ENCODE measurements around the gene HOXB3. TPM values are rescaled to one million over a fixed set of nuclear protein-coding genes. Genes with fewer than 3 reads are reported as not detected.

Gene HOXB3
- polyA plus RNA-seq, 1 donor (not counting 4 experiments of a cell fraction or from before 2014, with no cell fraction given): 1.1 TPM

GRCh38 chr17:48500435-48501426, 89.3 kb downstream of the HOXB3 start:
- H3K4me3 ChIP-seq (ENCODE audit: control insufficient read depth in 2 of 3, extremely low read depth in 1 of 3, insufficient read depth in 2 of 3, low read depth in 1 of 3, low read length in 3 of 3): no peak overlapping the region
- peaks cover 25% of the 10 kb centered on the region for H3K4me1 ChIP-seq (ENCODE audit: control insufficient read depth, extremely low read depth, insufficient read depth, low read length)
- H3K27ac ChIP-seq (ENCODE audit: control insufficient read depth, insufficient read depth, low read length): no peak overlapping the region
- H3K9me3 ChIP-seq (ENCODE audit: control insufficient read depth, low read depth, low read length): no peaks in the 10 kb centered on the region
- no peaks in the 10 kb centered on the region for H4K20me1 ChIP-seq (ENCODE audit: control insufficient read depth, extremely low read depth, insufficient read depth, low read length)
- H3K36me3 ChIP-seq (ENCODE audit: control insufficient read depth in 2 of 2, extremely low read depth in 1 of 2, insufficient read depth in 2 of 2, low read length in 2 of 2): no peaks in the 10 kb centered on the region
- H2AFZ ChIP-seq (ENCODE audit: control insufficient read depth, low read length): no peak overlapping the region
- dilution Hi-C loops (cut with MboI; ENCODE audit: extremely low pct_ligation_motif_present, low sequenced_read_pairs): no loop called here
- no peak overlapping the region for H3K9ac ChIP-seq (ENCODE audit: control insufficient read depth, extremely low read depth, insufficient read depth, low read length)
- TF ChIP-seq, protein P1, sequence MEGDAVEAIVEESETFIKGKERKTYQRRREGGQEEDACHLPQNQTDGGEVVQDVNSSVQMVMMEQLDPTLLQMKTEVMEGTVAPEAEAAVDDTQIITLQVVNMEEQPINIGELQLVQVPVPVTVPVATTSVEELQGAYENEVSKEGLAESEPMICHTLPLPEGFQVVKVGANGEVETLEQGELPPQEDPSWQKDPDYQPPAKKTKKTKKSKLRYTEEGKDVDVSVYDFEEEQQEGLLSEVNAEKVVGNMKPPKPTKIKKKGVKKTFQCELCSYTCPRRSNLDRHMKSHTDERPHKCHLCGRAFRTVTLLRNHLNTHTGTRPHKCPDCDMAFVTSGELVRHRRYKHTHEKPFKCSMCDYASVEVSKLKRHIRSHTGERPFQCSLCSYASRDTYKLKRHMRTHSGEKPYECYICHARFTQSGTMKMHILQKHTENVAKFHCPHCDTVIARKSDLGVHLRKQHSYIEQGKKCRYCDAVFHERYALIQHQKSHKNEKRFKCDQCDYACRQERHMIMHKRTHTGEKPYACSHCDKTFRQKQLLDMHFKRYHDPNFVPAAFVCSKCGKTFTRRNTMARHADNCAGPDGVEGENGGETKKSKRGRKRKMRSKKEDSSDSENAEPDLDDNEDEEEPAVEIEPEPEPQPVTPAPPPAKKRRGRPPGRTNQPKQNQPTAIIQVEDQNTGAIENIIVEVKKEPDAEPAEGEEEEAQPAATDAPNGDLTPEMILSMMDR (optimal IDR thresholded peaks at IDR 0.05 in 1 of 3, IDR thresholded peaks at IDR 0.05 in 1 of 3, conservative IDR thresholded peaks at IDR 0.05 in 1 of 3; ENCODE audit: extremely low read depth in 1 of 3, insufficient read depth in 2 of 3, low read length in 3 of 3): no peak
- no peak for TF ChIP-seq EZH2 (IDR thresholded peaks at IDR 0.05; ENCODE audit: low read length)
- no peaks in the 10 kb centered on the region for H3K9me1 ChIP-seq (ENCODE audit: control insufficient read depth, extremely low read depth, insufficient read depth, low read length)
- no peak overlapping the region for H3K4me2 ChIP-seq (ENCODE audit: control insufficient read depth, extremely low read depth, insufficient read depth, low read depth, low read length)
- H3K27me3 ChIP-seq (ENCODE audit: control insufficient read depth, extremely low read depth, insufficient read depth, low read length): no peaks in the 10 kb centered on the region
- no peaks in the 10 kb centered on the region for H3K79me2 ChIP-seq (ENCODE audit: control insufficient read depth, insufficient read depth, low read length)
- DNase-seq (ENCODE audit: low read depth, low spot score): no peak
- no peak for FAIRE-seq

- peak; percentile 51 for FAIRE-seq
- H3K4me2 ChIP-seq (ENCODE audit: control insufficient read depth, extremely low read depth, insufficient read depth, low read depth, low read length): no peak overlapping the region
Observed at GRCh38 chr17:48499735-48500434, 90.2 kb downstream of the HOXB3 start.

More at GRCh38 chr17:48499735-48500434, 90.2 kb downstream of the HOXB3 start:
- Histone ChIP-seq H3K36me3 (ENCODE audit: control insufficient read depth in 2 of 2, extremely low read depth in 1 of 2, insufficient read depth in 2 of 2, low read length in 2 of 2) (no peaks in the 10 kb centered on the region), H3K9ac (ENCODE audit: control insufficient read depth, extremely low read depth, insufficient read depth, low read length) (no peak overlapping the region), H3K9me3 (ENCODE audit: control insufficient read depth, low read depth, low read length) (no peaks in the 10 kb centered on the region), H3K27ac (ENCODE audit: control insufficient read depth, insufficient read depth, low read length) (no peak overlapping the region), H3K9me1 (ENCODE audit: control insufficient read depth, extremely low read depth, insufficient read depth, low read length) (no peaks in the 10 kb centered on the region), H3K27me3 (ENCODE audit: control insufficient read depth, extremely low read depth, insufficient read depth, low read length) (no peaks in the 10 kb centered on the region), H4K20me1 (ENCODE audit: control insufficient read depth, extremely low read depth, insufficient read depth, low read length) (no peaks in the 10 kb centered on the region), H3K4me1 (ENCODE audit: control insufficient read depth, extremely low read depth, insufficient read depth, low read length) (peaks cover 22% of the 10 kb centered on the region), H3K79me2 (ENCODE audit: control insufficient read depth, insufficient read depth, low read length) (no peaks in the 10 kb centered on the region), H2AFZ (ENCODE audit: control insufficient read depth, low read length) (no peak overlapping the region), H3K4me3 (ENCODE audit: control insufficient read depth in 2 of 3, extremely low read depth in 1 of 3, insufficient read depth in 2 of 3, low read depth in 1 of 3, low read length in 3 of 3) (no peak overlapping the region)
- dilution Hi-C loops (cut with MboI; ENCODE audit: extremely low pct_ligation_motif_present, low sequenced_read_pairs): no loop called here
- DNase-seq (ENCODE audit: low read depth, low spot score): no peak
- no peak for TF ChIP-seq EZH2 (IDR thresholded peaks at IDR 0.05; ENCODE audit: low read length)
